ENCODE measurements around the gene COL28A1. TPM values are rescaled to one million over a fixed set of nuclear protein-coding genes. Genes with fewer than 3 reads are reported as not detected.
"Not testable (repeated sequence)": the region's sequence is repeated elsewhere in the genome, so short reads cannot be mapped to it uniquely, and the experiment has no call there.

Gene COL28A1
- total RNA-seq, 5 donors from 2014 or later (not counting 1 experiment from before 2014, with no cell fraction given) = 0.09 to 0.23 (median 0.19) TPM; not detected in 1

DNA sequence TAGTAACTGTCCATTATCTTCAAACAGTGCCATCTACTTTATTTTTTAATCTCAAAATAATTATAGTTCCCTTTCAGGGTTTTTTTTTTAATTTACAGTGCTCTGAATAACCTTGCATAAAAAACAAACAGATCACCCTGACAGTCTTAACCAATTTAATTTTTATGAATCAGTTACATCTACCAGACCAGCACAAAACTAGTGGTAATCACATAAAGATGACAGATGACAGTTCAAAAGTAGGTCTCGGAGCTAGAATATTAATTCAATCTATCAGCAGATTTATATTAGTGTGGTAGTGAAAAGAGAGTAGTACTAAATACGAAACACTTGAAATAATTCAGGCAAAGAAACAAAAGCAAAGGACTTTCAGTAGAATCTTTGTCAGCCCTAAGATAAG is 53.9 kb downstream of the COL28A1 start:
- Mint-ChIP-seq H3K36me3 (no peaks in the 10 kb centered on the region), H3K4me1 (no peaks in the 10 kb centered on the region), H3K4me3 (no peak overlapping the region), H3K9me3 (peaks cover 3 to 21% (median 6%) of the 10 kb centered on the region in 3 donors), H3K27me3 (peaks cover 0 to 1% of the 10 kb centered on the region in 2 donors), H3K27ac (no peak overlapping the region)
- Histone ChIP-seq H3K4me3 (ENCODE audit: control insufficient read depth in 1 of 2, extremely low read depth in 1 of 2, low read length in 1 of 2) (no peak overlapping the region), H3K4me1 (ENCODE audit: control insufficient read depth in 1 of 2, extremely low read depth in 1 of 2, insufficient read depth in 2 of 2, low read length in 2 of 2) (no peaks in the 10 kb centered on the region), H3K27me3 (replicated peaks in 1 of 2; ENCODE audit: control insufficient read depth in 2 of 2, extremely low read depth in 1 of 2, insufficient read depth in 2 of 2, low read length in 1 of 2) (peaks cover 0 to 8% of the 10 kb centered on the region in 2 experiments), H3K27ac (ENCODE audit: low read length) (no peak overlapping the region), H3K36me3 (ENCODE audit: control insufficient read depth in 2 of 2, extremely low read depth in 1 of 2, insufficient read depth in 1 of 2, low read length in 1 of 2) (no peaks in the 10 kb centered on the region), H3K9me3 (no peaks in the 10 kb centered on the region)
- ChIA-PET POLR2A (no interaction called here), CTCF (no interaction called here)
- no peak for DNase-seq
- no peak for ATAC-seq (replicated peaks in 1 of 4)
- WGBS (ENCODE audit: insufficient coverage) = no CpG with 5 or more reads among the region's 2 CpGs

DNA sequence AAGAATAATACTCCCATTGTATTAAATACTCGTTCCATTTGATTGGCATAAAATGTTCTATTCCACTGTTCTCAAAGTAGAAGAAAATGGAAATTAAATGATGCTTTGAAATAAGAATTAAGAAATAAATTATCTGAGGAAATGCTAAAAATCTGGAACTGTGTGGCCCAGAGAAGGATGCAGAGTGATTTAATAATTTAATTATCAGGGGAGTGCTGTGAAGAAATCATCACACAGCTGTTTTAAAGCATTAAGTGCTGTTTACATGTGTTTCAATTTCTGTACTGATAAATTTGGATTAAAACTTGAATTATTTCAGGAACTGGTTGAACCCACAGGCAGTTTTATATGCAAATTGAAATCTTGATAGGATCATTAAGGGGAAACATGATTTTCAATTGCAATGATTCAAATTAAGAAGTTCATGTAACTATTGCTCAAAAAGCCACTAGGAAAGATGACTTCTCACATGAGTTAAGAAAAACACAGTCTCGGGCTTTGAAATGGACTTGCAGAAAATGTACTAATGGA is 56.3 kb downstream of the COL28A1 start:
- whole genome bisulfite sequencing (ENCODE audit: insufficient coverage) = no CpG with 5 or more reads among the region's 2 CpGs
- POLR2A ChIA-PET = interaction anchor here in 1 of 2 donors (0.7 kb wide), 1 partner anchor 389 kb away, joined by 3 read pairs; no protein-coding TSS in a partner anchor

DNA sequence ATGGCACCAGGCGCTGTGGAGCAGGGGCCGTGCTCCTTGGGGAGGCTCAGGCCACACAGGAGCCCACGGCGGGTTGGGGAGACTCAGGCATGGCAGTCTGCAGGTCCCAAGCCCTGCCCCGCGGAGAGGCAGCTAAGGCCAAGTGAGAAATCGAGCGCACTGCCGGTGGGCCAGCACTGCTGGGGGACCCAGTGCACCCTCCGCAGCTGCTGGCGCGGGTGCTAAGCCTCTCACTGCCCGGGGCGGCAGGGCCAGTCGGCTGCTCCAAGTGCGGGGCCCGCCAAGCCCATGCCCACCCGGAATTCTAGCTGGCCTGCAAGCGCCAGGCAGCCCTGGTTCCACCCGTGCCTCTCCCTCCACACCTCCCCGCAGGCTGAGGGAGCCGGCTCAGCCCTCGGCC is 57.1 kb downstream of the COL28A1 start:
- Histone ChIP-seq H3K27ac (ENCODE audit: low read length) (no peak overlapping the region), H3K36me3 (ENCODE audit: control insufficient read depth in 2 of 2, extremely low read depth in 1 of 2, insufficient read depth in 1 of 2, low read length in 1 of 2) (no peaks in the 10 kb centered on the region), H3K27me3 (replicated peaks in 1 of 2; ENCODE audit: control insufficient read depth in 2 of 2, extremely low read depth in 1 of 2, insufficient read depth in 2 of 2, low read length in 1 of 2) (peaks cover 0 to 8% of the 10 kb centered on the region in 2 experiments), H3K4me1 (ENCODE audit: control insufficient read depth in 1 of 2, extremely low read depth in 1 of 2, insufficient read depth in 2 of 2, low read length in 2 of 2) (no peaks in the 10 kb centered on the region), H3K4me3 (ENCODE audit: control insufficient read depth in 1 of 2, extremely low read depth in 1 of 2, low read length in 1 of 2) (no peak overlapping the region), H3K9me3 (no peaks in the 10 kb centered on the region)
- H3K4me3 Mint-ChIP-seq = no peak overlapping the region
- no peaks in the 10 kb centered on the region for H3K4me1 Mint-ChIP-seq
- H3K27me3 Mint-ChIP-seq = peaks cover 1 to 4% of the 10 kb centered on the region in 2 donors
- DNase-seq = no peak
- H3K36me3 Mint-ChIP-seq = no peaks in the 10 kb centered on the region
- H3K27ac Mint-ChIP-seq = no peak overlapping the region
- WGBS (ENCODE audit: insufficient coverage) = 90% methylated on average over 18 of the region's 23 CpGs
- CTCF ChIA-PET = no interaction called here
- no peak for ATAC-seq (replicated peaks in 1 of 4)
- POLR2A ChIA-PET = no interaction called here
- H3K9me3 Mint-ChIP-seq = peaks cover 3% of the 10 kb centered on the region in 3 donors

More for the DNA sequence above, 56.3 kb downstream of the COL28A1 start:
- Histone ChIP-seq H3K4me1 (ENCODE audit: control insufficient read depth in 1 of 2, extremely low read depth in 1 of 2, insufficient read depth in 2 of 2, low read length in 2 of 2) (no peaks in the 10 kb centered on the region), H3K27ac (ENCODE audit: low read length) (no peak overlapping the region), H3K27me3 (replicated peaks in 1 of 2; ENCODE audit: control insufficient read depth in 2 of 2, extremely low read depth in 1 of 2, insufficient read depth in 2 of 2, low read length in 1 of 2) (peaks cover 0 to 8% of the 10 kb centered on the region in 2 experiments), H3K9me3 (no peaks in the 10 kb centered on the region), H3K4me3 (ENCODE audit: control insufficient read depth in 1 of 2, extremely low read depth in 1 of 2, low read length in 1 of 2) (no peak overlapping the region), H3K36me3 (ENCODE audit: control insufficient read depth in 2 of 2, extremely low read depth in 1 of 2, insufficient read depth in 1 of 2, low read length in 1 of 2) (no peaks in the 10 kb centered on the region)
- no peak for ATAC-seq (replicated peaks in 1 of 4)
- no peaks in the 10 kb centered on the region for H3K36me3 Mint-ChIP-seq
- peaks cover 3 to 10% (median 3%) of the 10 kb centered on the region in 3 donors for H3K9me3 Mint-ChIP-seq
- H3K27ac Mint-ChIP-seq = no peak overlapping the region
- H3K4me3 Mint-ChIP-seq = no peak overlapping the region
- no peaks in the 10 kb centered on the region for H3K4me1 Mint-ChIP-seq
- CTCF ChIA-PET = no interaction called here
- peaks cover 1 to 4% of the 10 kb centered on the region in 2 donors for H3K27me3 Mint-ChIP-seq
- DNase-seq = no peak

DNA sequence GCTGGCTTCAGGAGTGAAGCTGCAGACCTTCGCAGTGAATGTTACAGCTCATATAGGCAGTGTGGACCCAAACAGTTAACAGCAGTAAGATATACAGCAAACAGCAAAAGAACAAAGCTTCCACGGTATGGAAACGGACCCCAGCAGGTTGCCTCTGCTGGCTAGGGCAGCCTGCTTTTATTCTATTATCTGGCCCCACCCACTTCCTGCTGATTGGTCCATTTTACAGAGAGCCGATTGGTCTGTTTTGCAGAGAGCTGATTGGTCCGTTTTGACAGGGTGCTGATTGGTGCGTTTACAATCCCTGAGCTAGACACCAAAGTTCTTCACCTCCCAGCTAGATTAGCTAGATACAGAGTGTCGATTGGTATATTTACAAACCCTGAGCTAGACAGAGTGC is 58.0 kb downstream of the COL28A1 start:
- POLR2A ChIA-PET; H3K9me3 ChIP-seq; CTCF ChIA-PET; ATAC-seq (replicated peaks in 1 of 4); H3K27ac Mint-ChIP-seq; H3K4me3 ChIP-seq (ENCODE audit: control insufficient read depth in 1 of 2, extremely low read depth in 1 of 2, low read length in 1 of 2); DNase-seq; H3K4me1 ChIP-seq (ENCODE audit: control insufficient read depth in 1 of 2, extremely low read depth in 1 of 2, insufficient read depth in 2 of 2, low read length in 2 of 2); H3K36me3 ChIP-seq (ENCODE audit: control insufficient read depth in 2 of 2, extremely low read depth in 1 of 2, insufficient read depth in 1 of 2, low read length in 1 of 2); H3K27ac ChIP-seq (ENCODE audit: low read length); H3K9me3 Mint-ChIP-seq; H3K36me3 Mint-ChIP-seq; H3K4me3 Mint-ChIP-seq; H3K27me3 Mint-ChIP-seq; H3K4me1 Mint-ChIP-seq; H3K27me3 ChIP-seq (replicated peaks in 1 of 2; ENCODE audit: control insufficient read depth in 2 of 2, extremely low read depth in 1 of 2, insufficient read depth in 2 of 2, low read length in 1 of 2): not testable (repeated sequence)
- 100% methylated on average over 2 of the region's 7 CpGs for WGBS (ENCODE audit: insufficient coverage)

DNA sequence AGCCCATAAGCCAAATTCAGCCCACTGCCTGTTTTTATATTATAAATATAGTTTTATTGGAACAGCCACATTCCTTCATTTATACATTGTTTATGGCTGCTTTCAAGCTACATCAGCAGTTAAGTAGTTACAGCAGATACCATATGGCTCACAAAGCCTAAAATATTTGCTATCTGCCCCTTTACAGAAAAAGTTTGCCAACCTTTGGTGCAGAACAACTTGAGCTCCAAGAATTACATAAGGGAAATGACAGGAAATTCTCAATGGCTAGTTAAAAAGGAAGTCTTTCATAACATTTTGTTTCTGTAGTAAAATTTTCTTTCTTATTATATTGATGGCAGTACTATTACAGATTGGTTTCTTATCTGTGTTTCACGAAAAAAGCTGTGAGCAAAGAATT is 59.3 kb downstream of the COL28A1 start:
- POLR2A ChIA-PET = no interaction called here
- Mint-ChIP-seq H3K27ac (no peak overlapping the region), H3K27me3 (peaks cover under 1 to 4% of the 10 kb centered on the region in 2 donors), H3K4me3 (no peak overlapping the region), H3K9me3 (no peaks in the 10 kb centered on the region), H3K36me3 (no peaks in the 10 kb centered on the region), H3K4me1 (no peaks in the 10 kb centered on the region)
- ATAC-seq (replicated peaks in 1 of 4) = no peak
- no peak for DNase-seq
- no CpG with 5 or more reads among the region's 1 CpG for WGBS (ENCODE audit: insufficient coverage)
- no peak overlapping the region for H3K27ac ChIP-seq (ENCODE audit: low read length)
- H3K27me3 ChIP-seq (replicated peaks in 1 of 2; ENCODE audit: control insufficient read depth in 2 of 2, extremely low read depth in 1 of 2, insufficient read depth in 2 of 2, low read length in 1 of 2) = peaks cover 0 to 8% of the 10 kb centered on the region in 2 experiments
- no peak overlapping the region for H3K4me3 ChIP-seq (ENCODE audit: control insufficient read depth in 1 of 2, extremely low read depth in 1 of 2, low read length in 1 of 2)
- H3K4me1 ChIP-seq (ENCODE audit: control insufficient read depth in 1 of 2, extremely low read depth in 1 of 2, insufficient read depth in 2 of 2, low read length in 2 of 2) = no peaks in the 10 kb centered on the region
- H3K36me3 ChIP-seq (ENCODE audit: control insufficient read depth in 2 of 2, extremely low read depth in 1 of 2, insufficient read depth in 1 of 2, low read length in 1 of 2) = no peaks in the 10 kb centered on the region
- no peaks in the 10 kb centered on the region for H3K9me3 ChIP-seq
- CTCF ChIA-PET = no interaction called here

DNA sequence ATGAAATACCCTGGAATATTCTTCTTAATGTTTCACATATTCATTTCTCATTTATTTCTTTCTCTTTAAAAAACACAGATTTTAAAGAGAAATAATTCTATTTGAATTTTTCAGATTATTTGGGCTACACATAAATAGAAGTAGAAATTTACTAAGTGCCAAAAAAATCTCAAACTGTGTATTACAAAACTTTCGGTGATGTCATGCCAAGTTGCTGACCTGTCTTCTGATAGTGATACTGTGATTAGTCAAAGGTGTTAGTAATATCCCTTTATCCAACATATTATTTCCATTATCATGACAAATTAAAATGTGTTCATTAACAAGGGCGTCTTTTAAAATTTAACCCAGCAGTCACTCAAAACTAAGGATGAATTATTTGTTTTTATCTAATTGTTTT is 60.1 kb downstream of the COL28A1 start:
- no peaks in the 10 kb centered on the region for H3K9me3 Mint-ChIP-seq
- ChIA-PET CTCF (no interaction called here), POLR2A (no interaction called here)
- DNase-seq = no peak
- H3K4me3 ChIP-seq (ENCODE audit: control insufficient read depth in 1 of 2, extremely low read depth in 1 of 2, low read length in 1 of 2) = no peak overlapping the region
- H3K36me3 Mint-ChIP-seq = no peaks in the 10 kb centered on the region
- no peaks in the 10 kb centered on the region for H3K4me1 ChIP-seq (ENCODE audit: control insufficient read depth in 1 of 2, extremely low read depth in 1 of 2, insufficient read depth in 2 of 2, low read length in 2 of 2)
- H3K9me3 ChIP-seq = no peaks in the 10 kb centered on the region
- H3K4me1 Mint-ChIP-seq = no peaks in the 10 kb centered on the region
- no peaks in the 10 kb centered on the region for H3K36me3 ChIP-seq (ENCODE audit: control insufficient read depth in 2 of 2, extremely low read depth in 1 of 2, insufficient read depth in 1 of 2, low read length in 1 of 2)
- no CpG with 5 or more reads among the region's 2 CpGs for WGBS (ENCODE audit: insufficient coverage)
- peaks cover 1 to 4% of the 10 kb centered on the region in 2 donors for H3K27me3 Mint-ChIP-seq
- no peak overlapping the region for H3K4me3 Mint-ChIP-seq
- H3K27ac Mint-ChIP-seq = no peak overlapping the region
- H3K27ac ChIP-seq (ENCODE audit: low read length) = no peak overlapping the region
- no peak for ATAC-seq (replicated peaks in 1 of 4)
- peaks cover 0 to 8% of the 10 kb centered on the region in 2 experiments for H3K27me3 ChIP-seq (replicated peaks in 1 of 2; ENCODE audit: control insufficient read depth in 2 of 2, extremely low read depth in 1 of 2, insufficient read depth in 2 of 2, low read length in 1 of 2)

DNA sequence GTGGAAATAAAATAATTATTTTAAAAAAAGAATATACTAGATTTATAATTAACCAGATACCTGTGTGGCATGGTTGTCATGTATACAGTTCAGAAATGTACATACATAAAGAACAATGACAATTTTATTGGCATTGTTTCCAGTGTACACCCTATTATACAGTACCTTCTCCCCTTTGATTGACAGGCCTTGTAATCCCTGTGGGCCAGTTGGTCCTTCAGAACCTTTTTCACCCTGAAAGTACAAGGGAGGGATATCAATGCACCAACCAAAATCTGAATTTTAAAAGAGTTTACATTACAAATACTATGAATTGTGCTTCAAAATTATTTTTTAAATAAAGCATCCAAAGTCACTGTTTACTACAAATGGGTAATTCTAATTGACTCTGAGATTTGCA is 61.2 kb downstream of the COL28A1 start:
- CTCF ChIA-PET = no interaction called here
- H3K4me3 Mint-ChIP-seq = no peak overlapping the region
- no peaks in the 10 kb centered on the region for H3K36me3 ChIP-seq (ENCODE audit: control insufficient read depth in 2 of 2, extremely low read depth in 1 of 2, insufficient read depth in 1 of 2, low read length in 1 of 2)
- POLR2A ChIA-PET = interaction anchor here in 1 of 2 donors (0.6 kb wide), 1 partner anchor 48 kb away, joined by 5 read pairs; no protein-coding TSS in a partner anchor
- peaks cover 1 to 4% of the 10 kb centered on the region in 2 donors for H3K27me3 Mint-ChIP-seq
- H3K36me3 Mint-ChIP-seq = no peaks in the 10 kb centered on the region
- no peak overlapping the region for H3K27ac ChIP-seq (ENCODE audit: low read length)
- no peak for ATAC-seq (replicated peaks in 1 of 4)
- H3K27ac Mint-ChIP-seq = no peak overlapping the region
- H3K27me3 ChIP-seq (replicated peaks in 1 of 2; ENCODE audit: control insufficient read depth in 2 of 2, extremely low read depth in 1 of 2, insufficient read depth in 2 of 2, low read length in 1 of 2) = peaks cover 0 to 8% of the 10 kb centered on the region in 2 experiments
- H3K9me3 Mint-ChIP-seq = no peaks in the 10 kb centered on the region
- no peaks in the 10 kb centered on the region for H3K9me3 ChIP-seq
- no peaks in the 10 kb centered on the region for H3K4me1 ChIP-seq (ENCODE audit: control insufficient read depth in 1 of 2, extremely low read depth in 1 of 2, insufficient read depth in 2 of 2, low read length in 2 of 2)
- no peak for DNase-seq
- H3K4me1 Mint-ChIP-seq = no peaks in the 10 kb centered on the region
- H3K4me3 ChIP-seq (ENCODE audit: control insufficient read depth in 1 of 2, extremely low read depth in 1 of 2, low read length in 1 of 2) = no peak overlapping the region

All from T-cell (primary cell).